H1 (cell line): ENCODE results near the gene MAGI2. TPM values are rescaled to one million over a fixed set of nuclear protein-coding genes. Genes with fewer than 3 reads are reported as not detected.

Source experiments
- CTCF ChIA-PET: fragments of 300-600 bp; sonication (Branson Sonifier 250); formaldehyde crosslinking; loops from one replicate; lab custom pipeline; 2021; ENCODE audit not compliant: partially characterized antibody; lab: Charles Lee
- POLR2A ChIA-PET: fragments of 300-600 bp; sonication (Branson Sonifier 250); formaldehyde crosslinking; loops from one replicate; lab custom pipeline; 2021; ENCODE audit warnings: inconsistent platforms; ENCODE audit not compliant: partially characterized antibody; lab: Charles Lee
- DNase-seq, 2 experiments: peaks; one replicate each; pipeline versions ENCODE4 v3.0.0 to v3.0.0-alpha.2; 2010 to 2022; ENCODE audit warnings: low spot score in 2 of 2, low read depth in 1 of 2, mixed read lengths in 1 of 2
- FAIRE-seq: peaks from 2 replicates; lab custom pipeline; 2011; peaks lifted over from hg19 to GRCh38; lab: Jason Lieb, UNC
- H2AFZ ChIP-seq: 2 replicates; pipeline ENCODE4 v1.8.1; 2012; ENCODE audit warnings: low read length, inconsistent platforms
- H2AK5ac ChIP-seq: 2 replicates; pipeline ENCODE4 v1.6.1; 2013; ENCODE audit warnings: low read depth, low read length
- H2BK120ac ChIP-seq: replicated peaks from 2 replicates; pipeline ENCODE3; 2013; ENCODE audit warnings: low read depth, low read length, inconsistent platforms
- H2BK12ac ChIP-seq: 2 replicates; pipeline ENCODE4 v1.6.1; 2013; ENCODE audit warnings: low read depth, low read length
- H2BK15ac ChIP-seq: 2 replicates; pipeline ENCODE4 v1.6.1; 2013; ENCODE audit warnings: low read length
- H2BK20ac ChIP-seq: 2 replicates; pipeline ENCODE4 v1.6.1; 2013; ENCODE audit warnings: low read length
- H2BK5ac ChIP-seq: 2 replicates; pipeline ENCODE4 v1.6.1; 2013; ENCODE audit warnings: low read depth, low read length
- H3K14ac ChIP-seq: 2 replicates; pipeline ENCODE4 v1.6.1; 2013; ENCODE audit warnings: inconsistent platforms; ENCODE audit not compliant: insufficient read length
- H3K18ac ChIP-seq: 2 replicates; pipeline ENCODE4 v1.6.1; 2013; ENCODE audit warnings: low read length; ENCODE audit errors: extremely low read depth
- H3K23ac ChIP-seq: 2 replicates; pipeline ENCODE4 v1.6.1; 2013; ENCODE audit warnings: inconsistent platforms; ENCODE audit not compliant: insufficient read length
- H3K23me2 ChIP-seq: 2 replicates; pipeline ENCODE4 v1.6.1; 2013; ENCODE audit warnings: low read depth, low read length
- H3K27ac ChIP-seq: 2 replicates; pipeline ENCODE4 v1.6.1; 2011; ENCODE audit warnings: low read depth, low read length, inconsistent platforms
- H3K27me3 ChIP-seq, 4 experiments: replicated peaks in 1 of 4; 1 replicate in 1 of 4; 2 replicates in 3 of 4; pipeline versions ENCODE4 v1.6.1 to v1.8.1; 2011 to 2013; ENCODE audit warnings: low read length in 3 of 4, mild to moderate bottlenecking in 3 of 4, inconsistent platforms in 2 of 4, mixed read lengths in 2 of 4, moderate library complexity in 1 of 4; ENCODE audit not compliant: control insufficient read depth in 3 of 4, insufficient read depth in 3 of 4; ENCODE audit errors: extremely low read depth in 1 of 4
- H3K36me3 ChIP-seq, 4 experiments: 2 replicates each; pipeline versions ENCODE4 v1.6.1 to v1.8.1; 2011 to 2013; ENCODE audit warnings: mild to moderate bottlenecking in 4 of 4, low read length in 3 of 4, moderate library complexity in 2 of 4, control low read depth in 1 of 4, inconsistent platforms in 1 of 4; ENCODE audit not compliant: insufficient read depth in 4 of 4, control insufficient read depth in 2 of 4
- H3K4ac ChIP-seq: replicated peaks from 2 replicates; pipeline ENCODE3; 2013; ENCODE audit warnings: low read length, low read depth, mixed read lengths, inconsistent platforms; ENCODE audit not compliant: insufficient read length
- H3K4me1 ChIP-seq, 4 experiments: replicated peaks in 1 of 4; 1 replicate in 1 of 4; 2 replicates in 3 of 4; pipeline versions ENCODE4 v1.6.1 to v1.8.1; 2011 to 2013; ENCODE audit warnings: low read length in 3 of 4, inconsistent platforms in 2 of 4, mixed read lengths in 1 of 4; ENCODE audit not compliant: insufficient read depth in 4 of 4, control insufficient read depth in 3 of 4
- H3K4me2 ChIP-seq, 2 experiments: 2 replicates each; pipeline versions ENCODE4 v1.6.1 to v1.8.1; 2011 to 2013; ENCODE audit warnings: low read depth in 2 of 2, low read length in 2 of 2, control low read depth in 1 of 2, inconsistent platforms in 1 of 2, mild to moderate bottlenecking in 1 of 2; ENCODE audit not compliant: insufficient read depth in 1 of 2
- H3K4me3 ChIP-seq, 4 experiments: fragments of 200-600, 300-600 bp in 1 of 4; sonication (generic), shearing (Covaris generic), sonication (Bioruptor Twin) in 1 of 4; 2 replicates each; pipeline versions ENCODE4 v1.5.1 to v1.8.1; 2011 to 2016; ENCODE audit warnings: low read length in 4 of 4, low read depth in 3 of 4, control low read depth in 2 of 4, inconsistent platforms in 2 of 4, mild to moderate bottlenecking in 2 of 4, mixed read lengths in 1 of 4, moderate library complexity in 1 of 4; ENCODE audit not compliant: insufficient read depth in 2 of 4; ENCODE audit errors: extremely low read depth in 1 of 4
- H3K56ac ChIP-seq: replicated peaks from 2 replicates; pipeline ENCODE3; 2013; ENCODE audit warnings: low read depth, mild to moderate bottlenecking, mixed read lengths, low read length, inconsistent platforms; ENCODE audit not compliant: insufficient read length
- H3K79me1 ChIP-seq: 2 replicates; pipeline ENCODE4 v1.6.1; 2013; ENCODE audit warnings: low read depth, low read length, control low read depth
- H3K79me2 ChIP-seq, 2 experiments: 2 replicates each; pipeline versions ENCODE4 v1.6.1 to v1.8.1; 2012 to 2013; ENCODE audit warnings: low read length in 2 of 2, mild to moderate bottlenecking in 2 of 2, inconsistent platforms in 1 of 2; ENCODE audit not compliant: insufficient read depth in 2 of 2, control insufficient read depth in 1 of 2
- H3K9ac ChIP-seq, 4 experiments: replicated peaks in 1 of 4; 1 replicate in 1 of 4; 2 replicates in 3 of 4; pipeline versions ENCODE4 v1.6.1 to v1.8.1; 2011 to 2013; ENCODE audit warnings: low read depth in 3 of 4, low read length in 3 of 4, control low read depth in 2 of 4, mild to moderate bottlenecking in 2 of 4, moderate library complexity in 2 of 4, inconsistent platforms in 1 of 4; ENCODE audit errors: extremely low read depth in 1 of 4
- H3K9me3 ChIP-seq, 2 experiments: 2 replicates each; pipeline versions ENCODE4 v1.6.1 to v1.8.1; 2012 to 2013; ENCODE audit warnings: mild to moderate bottlenecking in 2 of 2, moderate library complexity in 2 of 2, control low read depth in 1 of 2, inconsistent platforms in 1 of 2, low read depth in 1 of 2, low read length in 1 of 2, mixed read lengths in 1 of 2; ENCODE audit not compliant: insufficient read depth in 2 of 2
- H4K20me1 ChIP-seq, 2 experiments: replicated peaks in 1 of 2; 2 replicates each; pipeline versions ENCODE3 to v1.8.1; 2011 to 2013; ENCODE audit warnings: inconsistent platforms in 2 of 2, low read length in 2 of 2, mild to moderate bottlenecking in 1 of 2; ENCODE audit not compliant: insufficient read depth in 2 of 2, control insufficient read depth in 1 of 2
- H4K5ac ChIP-seq: 2 replicates; pipeline ENCODE4 v1.6.1; 2013; ENCODE audit warnings: low read length, low read depth, mixed read lengths, inconsistent platforms; ENCODE audit not compliant: insufficient read length
- H4K8ac ChIP-seq: 2 replicates; pipeline ENCODE4 v1.8.0; 2013; ENCODE audit warnings: mild to moderate bottlenecking, moderate library complexity, low read length, inconsistent platforms; ENCODE audit not compliant: insufficient read depth; ENCODE audit errors: extremely low read depth
- H4K91ac ChIP-seq: replicated peaks from 2 replicates; pipeline ENCODE3; 2013; ENCODE audit warnings: low read length, mixed read lengths, inconsistent platforms; ENCODE audit not compliant: insufficient read length
- EP300 ChIP-seq, 2 experiments: IDR thresholded peaks; 1 replicate in 1 of 2; 2 replicates in 1 of 2; pipeline ENCODE4 v1.6.1; 2011 to 2012; ENCODE audit warnings: low read depth in 2 of 2, low read length in 2 of 2, mild to moderate bottlenecking in 2 of 2, borderline replicate concordance in 1 of 2, inconsistent platforms in 1 of 2, moderate library complexity in 1 of 2
- HDAC6 ChIP-seq: IDR thresholded peaks from one replicate; pipeline ENCODE4 v1.7.1; 2012; ENCODE audit warnings: low read depth, mild to moderate bottlenecking, inconsistent platforms, low read length, moderate library complexity
- JUN ChIP-seq: IDR thresholded peaks from 2 replicates; pipeline ENCODE4 v1.6.1; 2011; ENCODE audit warnings: low read depth, mild to moderate bottlenecking, improper control_type of control experiment, low read length
- JUND ChIP-seq: IDR thresholded peaks from 2 replicates; pipeline ENCODE4 v1.6.1; 2011; ENCODE audit warnings: mild to moderate bottlenecking, improper control_type of control experiment, low read length
- MAX ChIP-seq: IDR thresholded peaks from 2 replicates; pipeline ENCODE4 v1.6.1; 2012; ENCODE audit warnings: inconsistent platforms
- NRF1 ChIP-seq: IDR thresholded peaks from 2 replicates; pipeline ENCODE4 v1.6.1; 2011; ENCODE audit warnings: mild to moderate bottlenecking, low read depth, low read length, improper control_type of control experiment
- PHF8 ChIP-seq: fragments of 200-600 bp; sonication (generic); conservative IDR thresholded peaks from 2 replicates; pipeline ENCODE4 v1.7.1; 2012; ENCODE audit warnings: low read depth, mild to moderate bottlenecking, inconsistent platforms, low read length, moderate library complexity
- POLR2AphosphoS5 ChIP-seq: IDR thresholded peaks from 2 replicates; pipeline ENCODE4 v1.6.1; 2011; ENCODE audit warnings: low read depth, low read length
- RAD21 ChIP-seq, 2 experiments: IDR thresholded peaks in 1 of 2; conservative IDR thresholded peaks in 1 of 2; 2 replicates each; pipeline ENCODE4 v1.6.1; 2011; ENCODE audit warnings: low read depth in 2 of 2, low read length in 2 of 2, improper control_type of control experiment in 1 of 2, inconsistent platforms in 1 of 2, mild to moderate bottlenecking in 1 of 2, moderate library complexity in 1 of 2
- RBBP5 ChIP-seq: IDR thresholded peaks from 2 replicates; pipeline ENCODE4 v1.7.1; 2012; ENCODE audit warnings: low read depth, mild to moderate bottlenecking, inconsistent platforms, low read length, moderate library complexity, borderline replicate concordance
- TEAD4 ChIP-seq: IDR thresholded peaks from 2 replicates; pipeline ENCODE4 v1.6.1; 2012; ENCODE audit warnings: low read depth, low read length, inconsistent platforms, mixed read lengths
- YY1 ChIP-seq: IDR thresholded peaks from 2 replicates; pipeline ENCODE4 v1.6.1; 2011; ENCODE audit warnings: low read depth, mild to moderate bottlenecking, low read length
- WGBS, 2 experiments: shearing (Covaris generic) in 1 of 2; methylation state at CpG; one replicate each; pipeline versions ENCODE4 v1.1.6 to v1.1.7; 2013 to 2015; ENCODE audit warnings: low lambda C conversion rate in 2 of 2, mixed read lengths in 2 of 2, inconsistent platforms in 1 of 2, low coverage in 1 of 2, missing lambda C conversion rate in 1 of 2; ENCODE audit not compliant: insufficient replicate concordance in 2 of 2, insufficient coverage in 1 of 2, insufficient read length in 1 of 2; ENCODE audit errors: extremely low coverage in 1 of 2, missing lambda C conversion rate in 1 of 2; 5-methylcytosine and 5-hydroxymethylcytosine counted together
- polyA plus RNA-seq, 7 experiments: library from polyadenylated mRNA; depleted of rRNA in 3 of 7; stranded (reverse) in 5 of 7; unstranded in 2 of 7; fragments of >200 nt in 5 of 7; fragments of 200-250 nt in 2 of 7; gene quantifications; 1 replicate in 5 of 7; 2 replicates in 1 of 7; 4 replicates in 1 of 7; pipeline versions ENCODE4 v1.2.1 to v1.2.3, GENCODE V29; 2011 to 2013; ENCODE audit warnings: missing spikeins in 2 of 7, mixed read lengths in 2 of 7
- total RNA-seq: library from RNA; stranded (reverse); fragmentation: NEBNext Ultra II Directional; extraction: Animal tissue kit (Norgen Biotek cat#: 25700); gene quantifications from 2 replicates; pipeline ENCODE4 v1.2.1, GENCODE V29; 2021

The MAGI2 gene
- total and polyA plus RNA-seq, 2 of the 8 experiments (the other 6 are each of a cell fraction or from before 2014, with no cell fraction given) = 6.0 to 27.3 TPM

- Histone ChIP-seq H3K4ac (no peak overlapping the region), H3K79me2 (no peaks in the 10 kb centered on the region)
Observed at GRCh38 chr7:78062214-78062613, 1391.3 kb downstream of the MAGI2 start.

More at GRCh38 chr7:78062214-78062613, 1391.3 kb downstream of the MAGI2 start:
- Histone ChIP-seq H4K20me1 (no peaks in the 10 kb centered on the region), H3K36me3 (no peaks in the 10 kb centered on the region), H3K18ac (no peak overlapping the region), H3K27ac (no peak overlapping the region), H3K4me1 (no peaks in the 10 kb centered on the region; a peak in 1 of 7 replicates), H3K4me3 (no peak overlapping the region), H3K23ac (no peak overlapping the region), H2AK5ac (no peak overlapping the region), H3K27me3 (no peaks in the 10 kb centered on the region), H3K9me3 (no peaks in the 10 kb centered on the region), H3K14ac (no peak overlapping the region), H2BK20ac (no peak overlapping the region), H3K79me1 (no peaks in the 10 kb centered on the region), H4K8ac (no peak overlapping the region), H2AFZ (no peak overlapping the region), H2BK12ac (no peak overlapping the region), H3K56ac (no peak overlapping the region), H3K9ac (no peak overlapping the region), H4K5ac (no peak overlapping the region), H4K91ac (no peak overlapping the region), H2BK120ac (no peak overlapping the region), H2BK15ac (no peak overlapping the region), H2BK5ac (no peak overlapping the region), H3K4me2 (no peak overlapping the region), H3K23me2 (no peaks in the 10 kb centered on the region)
- FAIRE-seq (no peak), DNase-seq (no peak)
- ChIA-PET CTCF (interaction anchor here (0.9 to 1.0 kb wide), 2 partner anchors 15 to 66 kb away, joined by 3 read pairs; no protein-coding TSS in a partner anchor), POLR2A (interaction anchor here (0.7 kb wide), 1 partner anchor 707 kb away, joined by 3 read pairs; no protein-coding TSS in a partner anchor)
- TF ChIP-seq JUN = no peak
- TF ChIP-seq RAD21 (IDR thresholded peaks at IDR 0.05 in 1 of 2, conservative IDR thresholded peaks at IDR 0.05 in 1 of 2; ENCODE audit: low read depth in 2 of 2, low read length in 2 of 2) = no peak
- no peak for TF ChIP-seq YY1
- no peak for TF ChIP-seq NRF1
- no peak for TF ChIP-seq POLR2AphosphoS5
- TF ChIP-seq PHF8 = no peak
- no peak for TF ChIP-seq RBBP5
- TF ChIP-seq JUND = no peak
- no peak for TF ChIP-seq MAX
- no peak for TF ChIP-seq EP300 (IDR thresholded peaks at IDR 0.05; ENCODE audit: borderline replicate concordance in 1 of 2, low read depth in 2 of 2, low read length in 2 of 2)
- no peak for TF ChIP-seq TEAD4
- TF ChIP-seq HDAC6 = no peak
- WGBS, 2 experiments = 92% methylated on average over 3 of the region's 3 CpGs; no CpG with 5 or more reads in 1 of the 2 experiments
